Heart right ventricle (tissue), 16 donors: ENCODE data around the gene CMPK2. TPM values are rescaled to one million over a fixed set of nuclear protein-coding genes. Genes with fewer than 3 reads are reported as not detected.
"Not testable (repeated sequence)": the region's sequence is repeated elsewhere in the genome, so short reads cannot be mapped to it uniquely, and the experiment has no call there.

Experiments
- ATAC-seq, 8 donors: fragments of 200-7000 bp; cut with Tn5 transposase; one replicate each; pipeline ENCODE4 v1.9.1; 2020; ENCODE audit warnings: mild to moderate bottlenecking in 8 of 8, moderate library complexity in 8 of 8, moderate number of reproducible peaks in 1 of 8
- DNase-seq, 2 donors: peaks; one replicate each; pipeline ENCODE4 v3.0.0-alpha.2; 2020
- H3K27ac ChIP-seq, 10 donors: fragments of 200-600 bp; sonication (generic) in 2 of 10; one replicate each; pipeline versions ENCODE4 v1.5.0 to v1.8.0; 2020 to 2022; ENCODE audit warnings: mild to moderate bottlenecking in 3 of 10
- H3K27me3 ChIP-seq, 7 donors: fragments of 200-600 bp; one replicate each; pipeline ENCODE4 v1.8.0; 2021 to 2022; ENCODE audit warnings: mild to moderate bottlenecking in 2 of 7
- H3K36me3 ChIP-seq, 9 donors: fragments of 200-600 bp; sonication (generic) in 1 of 9; one replicate each; pipeline versions ENCODE4 v1.5.0 to v1.8.0; 2020 to 2022; ENCODE audit warnings: mild to moderate bottlenecking in 2 of 9
- H3K4me1 ChIP-seq, 9 donors: fragments of 200-600 bp; sonication (generic) in 1 of 9; one replicate each; pipeline versions ENCODE4 v1.5.0 to v1.8.0; 2020 to 2022; ENCODE audit warnings: mild to moderate bottlenecking in 4 of 9
- H3K4me3 ChIP-seq, 10 donors: fragments of 200-600 bp; sonication (generic) in 2 of 10; one replicate each; pipeline versions ENCODE4 v1.5.0 to v1.8.0; 2020 to 2022; ENCODE audit warnings: mild to moderate bottlenecking in 7 of 10, moderate library complexity in 2 of 10
- H3K9me3 ChIP-seq, 11 donors: fragments of 200-600 bp in 10 of 11; sonication (generic) in 2 of 11; one replicate each; pipeline versions ENCODE4 v1.5.0 to v1.8.0; 2013 to 2022; ENCODE audit warnings: mild to moderate bottlenecking in 2 of 11, control low read depth in 1 of 11, moderate library complexity in 1 of 11
- CTCF ChIP-seq, 9 donors: fragments of 200-600 bp; sonication (generic) in 2 of 9; IDR thresholded peaks; one replicate each; pipeline versions ENCODE4 v1.5.0 to v1.8.0; 2021 to 2022; ENCODE audit warnings: antibody characterized with exemption in 9 of 9, mild to moderate bottlenecking in 5 of 9, moderate library complexity in 1 of 9
- WGBS, 2 donors: extraction: QIAGEN DNeasy Blood & Tissue Kit; methylation state at CpG; one replicate each; pipeline ENCODE4 v1.1.7; 2013; ENCODE audit warnings: inconsistent platforms in 1 of 2; 5-methylcytosine and 5-hydroxymethylcytosine counted together
- intact Hi-C, 10 donors: fragments of 100-400 bp; cut with DNase I; formaldehyde crosslinking; loops; one replicate each; pipeline versions ENCODE4 v1.11.1 to v1.14.2; 2022
- polyA plus RNA-seq, 2 donors: library from polyadenylated mRNA; stranded (reverse); fragments of 200-250 nt; gene quantifications; one replicate each; pipeline ENCODE4 v1.2.3, GENCODE V29; 2013
- total RNA-seq, 10 donors: library from RNA; stranded (reverse); fragmentation: NEBNext Ultra II Directional in 3 of 10; extraction: Animal tissue kit (Norgen Biotek cat#: 25700) in 3 of 10; gene quantifications; one replicate each; pipeline versions ENCODE4 v1.2.1 to v1.2.4, GENCODE V29; 2021 to 2023
- donor health status: Arrhythmogenic right ventricular cardiomyopathy.
- donor health status: ischemic (EF 13 %, LVEDD 7.1; RV severe dilation, severe dysfunction).
- donor health status: healthy with polysubstance abuse.
- donor health status: DM: no; HTN: yes; CAD: no.
- donor health status: DM: no; HTN: no; CAD: no.
- donor health status: ischemic (EF 25% LVEDD 6.9; RV normal size, moderate dysfunction).
- donor health status: ischemic (EF 25% LVEDD 5.7; RV mildly dilated, moderate dysfunction).
- donor health status: healthy.
- donor health status: DM: yes; HTN: yes; CAD: no.
- donor health status: Ischemic cardiomyopathy.
- donor health status: ischemic (EF 35%, LVEDD 5.7; RV mildly dilated, moderate dysfunction).
- donor health status: nonischemic (EF 11% LVEDD 7.7; RV severe dilation, severe dysfunction).
- donor health status: DM: yes; HTN: yes; CAD: no.
- donor health status: PGD.
- donor health status: ischemic (EF 29% LVEDD 5.4; RV normal size, mild dysfunction).
- donor health status: nonischemic (EF 23%, LVEDD 6.1; RV moderate dilation, normal function).

The CMPK2 gene
- total and polyA plus RNA-seq, 12 donors = 2.4 to 21.4 (median 5.7) TPM

DNA sequence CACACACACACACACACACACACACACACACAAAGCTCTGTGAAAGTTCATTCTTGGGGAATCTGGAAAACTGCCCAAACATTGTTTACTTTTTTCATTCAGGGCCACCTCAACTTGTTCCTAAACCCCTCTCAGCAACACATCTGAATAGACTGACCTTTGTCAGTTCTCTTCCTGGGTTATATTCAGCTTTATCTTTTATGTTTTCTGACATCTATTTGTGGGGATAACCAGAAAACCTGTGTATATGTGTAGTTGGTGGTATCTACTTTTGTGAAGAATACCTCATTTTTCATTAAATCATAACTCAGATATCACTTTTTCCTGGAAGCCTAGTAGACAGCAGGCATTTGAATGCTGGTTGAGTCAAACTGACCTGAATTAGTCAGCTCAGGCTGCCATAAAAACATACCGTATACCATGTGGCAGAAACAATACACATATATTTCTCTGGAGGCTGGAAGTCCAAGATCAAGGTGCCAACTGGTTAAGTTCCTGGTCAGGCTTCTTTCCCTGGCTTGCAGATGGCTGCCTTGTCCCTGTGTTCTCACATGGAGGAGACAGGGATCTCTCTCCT lies 40.5 kb upstream of the CMPK2 start:
- Histone ChIP-seq H3K4me1 (peaks cover 0 to 15% (median 0%) of the 10 kb centered on the region in 9 donors), H3K4me3 (no peak overlapping the region), H3K9me3 (peaks cover 0 to 11% (median 0%) of the 10 kb centered on the region in 11 donors), H3K36me3 (no peaks in the 10 kb centered on the region), H3K27me3 (no peaks in the 10 kb centered on the region), H3K27ac (no peak overlapping the region)
- intact Hi-C loops = no loop called here
- TF ChIP-seq CTCF (IDR thresholded peaks at IDR 0.05) = no peak
- ATAC-seq = no peak
- WGBS, 2 donors = 88 to 94% methylated on average over 1 of the region's 1 CpG
- DNase-seq = no peak

DNA sequence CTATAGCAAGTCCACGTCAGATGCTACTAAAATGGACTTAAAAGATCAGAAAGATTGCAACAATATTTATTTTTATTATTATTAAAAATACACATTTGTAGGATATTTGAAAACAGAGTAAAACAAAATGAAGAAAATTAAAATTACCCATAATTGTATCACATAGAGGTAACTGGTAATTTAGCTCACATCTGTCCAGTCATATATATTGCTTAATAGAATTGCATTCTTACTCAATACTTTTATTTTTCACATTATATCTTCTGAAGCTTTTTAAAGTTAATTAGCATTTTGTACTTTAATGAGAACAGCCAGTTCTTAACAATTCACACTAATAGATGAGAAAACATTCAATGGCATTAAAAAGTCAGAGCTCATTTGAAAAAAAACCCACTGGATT lies 40.0 kb upstream of the CMPK2 start:
- Histone ChIP-seq H3K9me3 (peaks cover 0 to 11% (median 0%) of the 10 kb centered on the region in 11 donors), H3K4me3 (no peak overlapping the region), H3K27me3 (no peaks in the 10 kb centered on the region), H3K36me3 (no peaks in the 10 kb centered on the region), H3K27ac (no peak overlapping the region), H3K4me1 (peaks cover 0 to 12% (median 0%) of the 10 kb centered on the region in 9 donors)
- 98 to 100% methylated on average over 1 of the region's 1 CpG for WGBS, 2 donors
- TF ChIP-seq CTCF (IDR thresholded peaks at IDR 0.05) = no peak
- intact Hi-C loops = no loop called here
- DNase-seq (no peak), ATAC-seq (no peak)

GRCh38 chr2:6902581-6902980 lies 36.9 kb upstream of the CMPK2 start:
- H3K4me3 ChIP-seq, intact Hi-C loops, H3K27me3 ChIP-seq, H3K4me1 ChIP-seq, DNase-seq, H3K27ac ChIP-seq, ATAC-seq, H3K36me3 ChIP-seq: not testable (repeated sequence)
- peaks cover 0 to 11% (median 0%) of the 10 kb centered on the region in 11 donors for H3K9me3 ChIP-seq
- whole genome bisulfite sequencing, 2 donors = 95 to 96% methylated on average over 2 of the region's 2 CpGs

- WGBS, 2 donors = 69 to 75% methylated on average over 5 of the region's 5 CpGs
- ATAC-seq (peak in 6 of 8 donors; percentile 18 to 81 (median 64)), DNase-seq (no peak)
- H3K36me3 ChIP-seq = peaks cover 0 to 56% (median 0%) of the 10 kb centered on the region in 9 donors
- H3K4me3 ChIP-seq = no peak overlapping the region
- H3K27me3 ChIP-seq = no peaks in the 10 kb centered on the region
- peaks cover 0 to 8% (median 0%) of the 10 kb centered on the region in 11 donors for H3K9me3 ChIP-seq
- TF ChIP-seq CTCF (IDR thresholded peaks at IDR 0.05) = peak; percentile 48 to 82 (median 76)
- H3K27ac ChIP-seq = peak overlapping the region in 3 of 10 donors; percentile 2 to 23 (median 11)
- H3K4me1 ChIP-seq = peaks cover 0 to 14% (median 0%) of the 10 kb centered on the region in 9 donors
- intact Hi-C loops = loop anchor here (1.0 to 5.0 kb wide), 4 partner anchors 130 to 148 kb away; no protein-coding TSS in a partner anchor
Observed at GRCh38 chr2:6896930-6897759, 31.4 kb upstream of the CMPK2 start.
